ENCODE results near the gene ADCY5. TPM values are rescaled to one million over a fixed set of nuclear protein-coding genes. Genes with fewer than 3 reads are reported as not detected.

ADCY5 gene
- polyA plus RNA-seq, 1 donor = 3.7 TPM

GRCh38 chr3:123385001-123385401 lies 63.9 kb downstream of the ADCY5 start:
- DNase-seq = no peak

DNA sequence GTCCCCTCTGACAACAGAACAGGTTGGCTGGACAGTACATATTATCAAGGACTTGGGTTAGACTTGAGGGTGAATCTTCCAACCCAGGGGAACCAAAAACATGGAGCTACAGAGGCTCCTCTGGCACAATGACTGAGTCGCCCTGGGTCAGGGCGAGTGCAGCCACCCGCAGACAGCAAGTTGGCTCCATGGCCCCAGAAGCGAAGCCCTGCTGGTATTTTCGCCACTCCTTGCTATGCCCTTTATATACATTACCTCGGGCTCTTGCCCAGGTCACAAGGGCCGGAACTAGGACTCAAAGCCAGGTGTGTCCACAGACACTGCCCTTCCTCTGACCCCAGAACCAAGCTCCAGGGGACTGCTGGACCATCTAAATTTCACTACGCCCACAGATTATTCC lies 64.6 kb downstream of the ADCY5 start:
- DNase-seq = no peak

DNA sequence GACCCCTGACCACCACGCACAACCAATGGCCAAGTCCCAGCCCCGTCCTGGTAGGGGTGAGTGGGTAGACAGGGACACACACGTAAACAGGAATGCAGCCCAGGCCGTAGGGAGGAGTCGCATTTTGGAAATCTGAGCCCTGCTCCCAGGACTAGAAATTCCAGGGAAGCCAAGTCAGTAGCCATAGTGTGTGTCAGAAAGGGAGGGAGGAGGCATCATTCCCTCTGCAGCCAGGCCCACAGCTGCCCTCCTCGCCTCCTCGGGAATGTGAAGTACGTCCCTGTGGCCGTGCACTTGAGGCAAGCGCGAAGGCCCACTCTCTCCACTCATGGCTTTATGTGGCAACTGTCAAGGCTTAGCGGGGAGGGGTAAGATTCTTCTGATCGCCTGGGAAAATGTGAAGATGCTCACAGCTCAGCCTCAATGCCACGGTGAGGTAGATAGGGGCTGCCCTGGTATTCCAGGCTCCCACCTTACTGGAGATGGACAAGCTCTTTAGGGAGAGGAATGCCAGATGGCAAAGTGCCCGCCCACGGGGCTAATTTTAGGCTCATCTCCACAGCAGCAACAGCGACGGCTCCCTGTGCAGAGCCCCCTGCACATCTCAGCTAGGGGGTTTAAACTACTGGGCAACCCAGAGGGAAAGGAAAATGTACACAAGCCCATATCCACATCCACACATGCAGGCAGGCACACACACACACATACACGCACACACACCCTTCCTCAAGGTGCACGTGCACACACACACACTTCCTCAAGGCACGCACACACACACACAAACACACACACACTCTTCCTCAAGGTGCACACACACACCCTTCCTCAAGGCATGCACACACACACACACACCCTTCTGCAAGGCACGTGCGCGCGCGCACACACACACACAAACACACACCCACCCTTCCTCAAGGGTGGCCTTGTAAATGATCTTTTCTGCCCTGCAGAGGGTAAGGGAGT lies 65.5 kb downstream of the ADCY5 start:
- DNase-seq = no peak

DNA sequence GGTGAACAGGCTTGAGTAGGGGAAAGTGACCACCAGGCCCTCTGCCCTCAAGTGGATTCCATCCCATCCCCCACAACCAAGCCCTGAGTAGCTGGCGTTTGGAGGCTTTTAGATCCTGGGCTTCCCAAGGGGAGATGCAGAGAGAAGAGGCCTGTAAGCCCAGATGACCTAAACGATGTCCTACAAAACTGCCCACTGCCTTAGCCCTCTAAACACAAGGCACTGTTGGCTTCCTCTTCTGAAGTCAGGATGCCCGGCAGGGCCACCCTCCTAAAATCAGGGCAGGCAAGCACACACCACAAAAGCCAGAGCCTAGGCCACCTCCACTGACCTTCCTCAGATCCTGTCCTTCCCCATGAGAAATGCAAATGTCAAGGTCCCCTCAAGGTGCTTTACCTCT lies 68.6 kb downstream of the ADCY5 start:
- DNase-seq = no peak

DNA sequence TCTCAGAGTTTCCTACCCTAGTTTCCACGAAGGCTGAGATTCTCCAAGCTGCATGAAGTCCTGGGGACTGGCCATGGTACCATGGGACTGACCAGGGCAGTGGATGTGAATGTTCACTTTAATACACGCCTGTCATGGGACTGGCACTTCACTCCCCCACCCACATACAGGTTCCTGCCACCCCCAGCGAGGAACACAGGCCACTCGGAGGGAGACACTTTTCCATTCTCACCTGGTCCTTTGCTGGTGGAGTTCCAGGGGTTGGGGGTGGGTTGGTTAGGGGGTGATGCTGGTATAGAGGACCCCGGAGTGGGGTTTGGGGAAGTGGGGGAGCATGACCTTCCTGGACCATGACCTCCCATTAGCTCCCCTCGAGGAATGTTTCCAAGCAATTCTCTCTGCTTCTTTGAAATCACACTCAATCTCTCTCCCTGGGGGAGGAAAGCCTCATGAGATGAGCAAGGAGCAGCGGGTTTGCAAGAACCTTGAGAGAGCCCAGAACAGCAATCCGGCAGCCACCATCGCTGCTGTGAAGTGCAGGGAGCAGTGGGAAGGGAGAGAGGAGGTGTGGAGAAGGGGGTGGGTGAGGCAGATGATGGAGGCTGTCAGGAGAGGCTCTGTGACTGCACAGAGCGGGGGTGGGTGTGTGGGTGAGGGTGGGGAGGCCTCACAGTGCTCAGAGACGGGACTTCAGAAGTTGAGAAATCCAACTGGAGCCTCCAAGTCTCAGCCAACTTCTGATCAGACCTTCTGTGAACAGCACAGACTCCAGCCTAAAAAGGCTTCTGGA lies 69.7 kb downstream of the ADCY5 start:
- no peak for DNase-seq

- DNase-seq = no peak
Measured at GRCh38 chr3:123378409-123378915, 70.4 kb downstream of the ADCY5 start.

GRCh38 chr3:123377243-123377740 lies 71.6 kb downstream of the ADCY5 start:
- no peak for DNase-seq

DNA sequence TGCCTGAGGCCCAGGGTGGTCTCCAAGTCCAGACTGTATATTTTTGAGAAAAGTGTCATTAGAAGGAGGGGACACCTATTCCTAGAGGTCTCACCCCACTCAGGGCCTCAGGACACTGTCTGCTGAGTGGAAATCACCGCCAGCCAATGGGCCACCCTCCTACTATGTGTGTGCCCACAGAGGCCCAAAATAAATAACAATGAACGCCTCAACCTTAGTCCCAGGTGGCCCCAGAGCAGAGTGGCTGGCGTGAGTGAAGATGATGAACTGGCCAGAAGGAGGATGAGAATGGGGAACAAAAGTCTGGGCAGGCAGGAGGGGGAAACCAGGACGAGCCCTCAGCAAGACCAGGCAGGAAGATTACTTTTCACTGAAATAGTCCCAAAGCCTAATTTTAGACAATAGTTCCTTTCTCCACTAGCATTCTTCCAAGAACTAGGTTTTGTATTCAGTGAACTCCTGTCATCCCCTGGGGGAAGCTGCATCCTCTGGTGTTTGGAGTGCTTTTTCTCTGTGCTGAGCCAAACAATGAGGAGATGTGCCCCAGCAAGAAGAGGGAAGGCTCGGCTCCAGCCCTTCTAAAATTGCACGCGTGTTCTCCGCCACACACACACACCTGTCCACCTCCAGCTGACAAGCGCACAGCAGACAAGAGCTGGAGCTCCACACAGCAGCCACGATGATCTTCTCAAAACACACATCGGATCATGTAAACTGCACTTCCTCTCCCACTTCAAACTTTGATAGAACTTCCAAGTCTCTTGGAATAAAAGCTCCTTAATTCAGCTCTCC lies 72.2 kb downstream of the ADCY5 start:
- no peak for DNase-seq

- no peak for DNase-seq
Measured at GRCh38 chr3:123375014-123375940, 73.6 kb downstream of the ADCY5 start.

GRCh38 chr3:123374016-123374415 lies 74.9 kb downstream of the ADCY5 start:
- no peak for DNase-seq

DNA sequence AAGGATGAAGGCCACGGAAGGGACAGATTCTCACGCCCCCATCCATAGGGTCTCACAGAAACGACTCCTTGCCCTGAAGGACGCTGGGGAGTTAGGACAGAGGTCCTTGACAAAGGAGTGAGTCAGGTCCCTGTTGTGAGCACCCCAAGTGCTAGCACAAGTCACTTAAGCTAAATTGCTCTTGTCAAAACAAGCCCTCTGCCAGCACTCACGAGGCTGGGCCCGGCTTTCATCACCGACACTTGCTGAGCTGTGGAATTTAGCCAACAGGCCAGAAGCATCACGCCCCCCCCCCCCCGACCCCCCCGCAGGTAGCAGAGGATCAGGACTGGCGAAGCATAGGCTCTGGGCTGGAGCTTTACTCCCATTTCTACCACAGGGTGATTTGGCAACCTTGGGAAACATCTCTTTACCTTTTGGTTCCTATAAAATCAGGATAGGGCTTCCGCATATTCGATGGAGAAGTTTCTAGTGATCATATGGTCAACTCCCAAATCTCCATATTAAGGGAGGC lies 75.4 kb downstream of the ADCY5 start:
- DNase-seq = no peak

DNA sequence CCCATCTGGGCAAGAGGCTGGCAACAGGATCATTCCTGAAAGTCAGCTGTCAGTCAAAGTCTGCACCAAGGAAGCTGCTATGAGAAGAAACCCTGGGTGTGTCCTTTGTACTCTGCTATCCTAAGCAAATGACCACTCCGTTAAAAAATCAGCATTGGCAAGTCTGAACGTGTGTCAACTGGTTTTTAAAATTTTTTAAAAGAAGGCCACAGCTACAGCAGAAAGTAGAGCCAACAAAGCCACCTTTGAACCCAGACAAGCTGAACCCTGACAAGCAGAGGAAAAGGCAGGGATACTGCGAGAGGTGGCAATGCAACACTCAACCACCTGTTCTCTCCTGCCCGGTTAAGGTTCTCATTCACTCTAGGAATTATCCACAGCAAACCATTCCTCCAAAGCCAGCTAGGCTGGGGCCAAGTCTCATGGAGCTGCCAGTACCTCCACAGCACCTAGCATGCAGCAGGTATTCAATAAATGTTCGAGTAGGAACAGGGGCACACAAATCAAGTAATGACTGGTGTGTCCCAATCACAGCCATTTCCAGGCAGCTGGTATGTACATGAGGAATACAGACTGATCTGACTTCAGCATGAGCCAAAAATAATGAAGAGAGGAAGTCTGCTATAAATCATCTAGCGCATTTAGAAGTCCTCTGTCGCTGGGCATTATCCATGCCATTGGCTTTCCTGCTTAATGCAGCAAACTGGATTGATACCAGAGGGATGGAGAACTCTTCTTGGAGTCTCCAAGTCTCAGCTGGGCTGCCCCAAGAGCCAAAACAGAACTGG lies 76.0 kb downstream of the ADCY5 start:
- DNase-seq = no peak

GRCh38 chr3:123371859-123372685 lies 76.8 kb downstream of the ADCY5 start:
- DNase-seq = no peak

- DNase-seq = no peak
Measured at GRCh38 chr3:123371426-123371825, 77.5 kb downstream of the ADCY5 start.

- no peak for DNase-seq
Measured at GRCh38 chr3:123370819-123371218, 78.1 kb downstream of the ADCY5 start.

GRCh38 chr3:123369085-123369484 lies 79.8 kb downstream of the ADCY5 start:
- DNase-seq = no peak

DNA sequence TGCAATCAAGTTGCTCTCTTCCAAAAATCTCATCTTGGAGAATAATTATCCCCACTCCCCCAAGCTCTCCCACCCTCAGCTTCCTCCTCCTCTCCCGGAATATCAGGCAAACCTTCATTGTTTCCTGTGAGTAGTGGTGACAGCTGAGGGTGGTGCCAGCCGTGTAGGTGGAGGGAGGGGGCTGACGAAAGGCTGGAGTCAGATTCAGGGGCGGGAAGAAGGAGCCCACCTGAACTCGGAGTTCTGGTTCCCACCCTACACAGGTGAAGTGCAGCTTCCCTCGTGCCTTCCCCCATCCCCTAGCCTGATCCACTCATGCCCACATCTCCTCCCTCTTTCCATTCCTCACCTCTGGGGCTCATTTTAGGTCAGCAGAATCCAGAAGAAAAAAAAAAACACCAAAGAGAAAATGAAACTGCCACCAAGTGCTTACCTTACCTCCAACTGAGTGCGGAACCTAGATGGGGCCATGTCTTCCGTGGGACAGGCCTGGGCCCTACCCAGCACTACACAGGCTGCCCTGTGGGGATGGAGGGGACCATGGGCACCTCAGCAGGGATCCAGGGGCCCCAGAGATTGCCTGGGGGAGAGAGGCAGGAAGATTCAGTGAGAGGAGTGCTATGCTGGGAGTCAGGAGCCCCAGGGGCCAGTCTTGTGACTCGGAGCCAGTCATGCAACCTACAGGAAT lies 81.3 kb downstream of the ADCY5 start:
- DNase-seq = no peak

DNA sequence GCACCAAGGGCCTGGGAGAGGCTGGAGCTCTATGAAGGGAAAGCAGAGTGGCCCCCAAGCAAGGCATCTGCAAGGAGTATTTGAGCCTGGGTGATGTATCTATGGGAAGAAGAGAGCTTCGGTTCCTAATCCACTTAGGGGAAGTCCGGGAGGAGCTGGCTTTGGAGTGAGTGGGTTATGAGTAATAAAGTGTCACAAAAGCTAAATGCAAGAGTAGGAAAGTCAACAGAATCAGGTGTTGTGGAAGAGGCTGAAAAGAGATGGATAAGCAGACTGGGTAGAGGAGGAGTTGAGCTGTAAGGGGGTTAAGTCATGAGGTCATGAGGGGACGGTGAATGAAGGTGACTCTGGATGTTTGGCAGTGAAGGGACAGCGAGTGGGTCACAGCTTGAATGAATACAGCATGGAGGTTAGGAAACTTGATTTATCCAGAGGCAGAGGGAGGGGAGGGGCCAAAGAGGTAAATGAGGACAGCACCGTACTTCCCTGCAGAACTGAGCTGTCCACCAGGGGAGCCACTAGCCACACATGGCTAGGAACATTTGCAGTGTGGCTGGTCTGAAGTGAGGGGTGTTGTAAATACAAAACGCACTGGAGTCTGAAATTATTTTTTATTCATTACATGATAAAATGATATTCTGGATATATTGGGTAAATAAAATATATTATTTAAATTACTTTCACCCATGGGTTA lies 83.3 kb downstream of the ADCY5 start:
- DNase-seq = no peak
